Vagina (tissue), 2 donors: ENCODE measurements around the gene GUCY2C. TPM values are rescaled to one million over a fixed set of nuclear protein-coding genes. Genes with fewer than 3 reads are reported as not detected.
A peak's percentile ranks its signal among the peaks of the same experiment; 100 is the strongest.

ENCODE experiments used
- DNase-seq, 2 donors: peaks; one replicate each; pipeline ENCODE4 v3.0.0-alpha.2; 2017; ENCODE audit errors: extremely low spot score in 2 of 2
- H3K27ac ChIP-seq: fragments of 200-600 bp; sonication (generic); one replicate; pipeline ENCODE4 v1.5.1; 2019
- H3K27me3 ChIP-seq: fragments of 200-600 bp; sonication (generic); one replicate; pipeline ENCODE4 v1.5.1; 2019
- H3K36me3 ChIP-seq, 2 donors: fragments of 200-600 bp; sonication (generic); one replicate each; pipeline ENCODE4 v1.5.1; 2017 to 2019
- H3K4me1 ChIP-seq: fragments of 200-600 bp; sonication (generic); one replicate; pipeline ENCODE4 v1.5.1; 2019
- H3K4me3 ChIP-seq, 2 donors: fragments of 200-600 bp; sonication (generic); 1 replicate in 1 of 2; 2 replicates in 1 of 2; pipeline ENCODE4 v1.5.1; 2016 to 2019
- H3K9me3 ChIP-seq: fragments of 200-600 bp; sonication (generic); one replicate; pipeline ENCODE4 v1.5.1; 2019
- CTCF ChIP-seq, 3 experiments: fragments of 450-650 bp in 2 of 3; fragments of 200-600 bp in 1 of 3; sonication (generic) in 1 of 3; IDR thresholded peaks; one replicate each; pipeline ENCODE4 v1.5.1; 2017 to 2019; ENCODE audit warnings: antibody characterized with exemption in 3 of 3, mild to moderate bottlenecking in 2 of 3, moderate library complexity in 2 of 3
- POLR2A ChIP-seq, 2 donors: fragments of 450-650 bp; IDR thresholded peaks; one replicate each; pipeline ENCODE4 v1.6.1; 2017; ENCODE audit warnings: antibody characterized with exemption in 2 of 2, mild to moderate bottlenecking in 2 of 2, moderate library complexity in 2 of 2
- POLR2AphosphoS5 ChIP-seq, 2 donors: sonication (generic); formaldehyde crosslinking; IDR thresholded peaks; one replicate each; pipeline ENCODE4 v1.9.0; 2017; ENCODE audit warnings: antibody characterized with exemption in 2 of 2, mild to moderate bottlenecking in 2 of 2, low read depth in 1 of 2; ENCODE audit not compliant: insufficient read depth in 1 of 2
- intact Hi-C: fragments of 100-400 bp; cut with DNase I; formaldehyde crosslinking; loops from one replicate; pipeline ENCODE4 v1.15.1; 2023
- total RNA-seq: library from RNA; depleted of rRNA; stranded (reverse); fragments of >200 nt; gene quantifications from one replicate; pipeline ENCODE4 v1.2.3, GENCODE V29; 2016

GUCY2C gene
- total RNA-seq, 1 donor from 2014 or later, result 0.74 TPM

- H3K4me3 ChIP-seq, result no peak overlapping the region
- H3K4me1 ChIP-seq, result no peaks in the 10 kb centered on the region
- intact Hi-C loops, result no loop called here
- no peak for DNase-seq
- TF ChIP-seq POLR2A (IDR thresholded peaks at IDR 0.05), result no peak
- no peak for TF ChIP-seq CTCF (IDR thresholded peaks at IDR 0.05)
- TF ChIP-seq POLR2AphosphoS5 (IDR thresholded peaks at IDR 0.05; ENCODE audit: insufficient read depth in 1 of 2, low read depth in 1 of 2), result no peak
- no peaks in the 10 kb centered on the region for H3K27me3 ChIP-seq
- no peak overlapping the region for H3K27ac ChIP-seq
- H3K9me3 ChIP-seq, result no peaks in the 10 kb centered on the region
- H3K36me3 ChIP-seq, result no peaks in the 10 kb centered on the region
Observed at GRCh38 chr12:14731821-14732220, 35.4 kb upstream of the GUCY2C start.

- no peak overlapping the region for H3K27ac ChIP-seq
- no peaks in the 10 kb centered on the region for H3K27me3 ChIP-seq
- no peak for DNase-seq
- intact Hi-C loops, result no loop called here
- H3K36me3 ChIP-seq, result no peaks in the 10 kb centered on the region
- no peaks in the 10 kb centered on the region for H3K9me3 ChIP-seq
- H3K4me3 ChIP-seq, result no peak overlapping the region
- TF ChIP-seq CTCF (IDR thresholded peaks at IDR 0.05) (no peak), POLR2AphosphoS5 (IDR thresholded peaks at IDR 0.05; ENCODE audit: insufficient read depth in 1 of 2, low read depth in 1 of 2) (no peak), POLR2A (IDR thresholded peaks at IDR 0.05) (no peak)
- H3K4me1 ChIP-seq, result no peaks in the 10 kb centered on the region
Observed at GRCh38 chr12:14729586-14729985, 33.2 kb upstream of the GUCY2C start.

GRCh38 chr12:14723763-14724162 is 27.4 kb upstream of the GUCY2C start:
- intact Hi-C loops, result no loop called here
- no peak for DNase-seq

GRCh38 chr12:14716848-14717444 is 20.5 kb upstream of the GUCY2C start:
- no peaks in the 10 kb centered on the region for H3K9me3 ChIP-seq
- no peaks in the 10 kb centered on the region for H3K36me3 ChIP-seq
- no peak overlapping the region for H3K4me3 ChIP-seq
- H3K27me3 ChIP-seq, result no peaks in the 10 kb centered on the region
- no peak for DNase-seq
- no peaks in the 10 kb centered on the region for H3K4me1 ChIP-seq
- H3K27ac ChIP-seq, result no peak overlapping the region
- TF ChIP-seq POLR2AphosphoS5 (IDR thresholded peaks at IDR 0.05; ENCODE audit: insufficient read depth in 1 of 2, low read depth in 1 of 2), result no peak
- TF ChIP-seq POLR2A (IDR thresholded peaks at IDR 0.05), result no peak
- peak; percentile 18 to 53 (median 35) for TF ChIP-seq CTCF (IDR thresholded peaks at IDR 0.05)
- intact Hi-C loops, result no loop called here

More at GRCh38 chr12:14723763-14724162, 27.4 kb upstream of the GUCY2C start:
- H3K9me3 ChIP-seq, result no peaks in the 10 kb centered on the region
- H3K36me3 ChIP-seq, result no peaks in the 10 kb centered on the region
- no peaks in the 10 kb centered on the region for H3K4me1 ChIP-seq
- H3K27ac ChIP-seq, result no peak overlapping the region
- no peak overlapping the region for H3K4me3 ChIP-seq
- H3K27me3 ChIP-seq, result no peaks in the 10 kb centered on the region
- no peak for TF ChIP-seq POLR2AphosphoS5 (IDR thresholded peaks at IDR 0.05; ENCODE audit: insufficient read depth in 1 of 2, low read depth in 1 of 2)
- TF ChIP-seq POLR2A (IDR thresholded peaks at IDR 0.05), result no peak
- peak in 1 of 3 experiments; percentile 24 for TF ChIP-seq CTCF (IDR thresholded peaks at IDR 0.05)

- Histone ChIP-seq H3K4me1 (no peaks in the 10 kb centered on the region), H3K36me3 (no peaks in the 10 kb centered on the region), H3K4me3 (no peak overlapping the region), H3K27me3 (no peaks in the 10 kb centered on the region), H3K27ac (no peak overlapping the region), H3K9me3 (no peaks in the 10 kb centered on the region)
- intact Hi-C loops, result no loop called here
- DNase-seq, result no peak
- no peak for TF ChIP-seq CTCF (IDR thresholded peaks at IDR 0.05)
- no peak for TF ChIP-seq POLR2A (IDR thresholded peaks at IDR 0.05)
- TF ChIP-seq POLR2AphosphoS5 (IDR thresholded peaks at IDR 0.05; ENCODE audit: insufficient read depth in 1 of 2, low read depth in 1 of 2), result no peak
Observed at GRCh38 chr12:14714437-14714836, 18.0 kb upstream of the GUCY2C start.
